DND-41 (cell line): ENCODE measurements around the gene SPRR2B.
"Not testable (repeated sequence)": the region's sequence is repeated elsewhere in the genome, so short reads cannot be mapped to it uniquely, and the experiment has no call there.

Experiments used
- ATAC-seq: fragments of 200-7000 bp; cut with Tn5 transposase; 3 replicates; pipeline ENCODE4 v1.9.1; 2021; ENCODE audit warnings: low read depth; ENCODE audit not compliant: insufficient read depth
- DNase-seq: peaks from one replicate; pipeline ENCODE4 v3.0.0-alpha.2; 2020
- H2AFZ ChIP-seq: 2 replicates; pipeline ENCODE4 v1.6.0; 2012; ENCODE audit warnings: low read depth, low read length
- H3K27ac ChIP-seq: 2 replicates; pipeline ENCODE4 v1.5.1; 2012; ENCODE audit warnings: low read length, inconsistent platforms
- H3K27me3 ChIP-seq: fragments of 200-600 bp; sonication (generic); 2 replicates; pipeline ENCODE4 v1.6.0; 2012; ENCODE audit warnings: low read length, mild to moderate bottlenecking, inconsistent platforms; ENCODE audit not compliant: insufficient read depth, poor library complexity
- H3K36me3 ChIP-seq: 2 replicates; pipeline ENCODE4 v1.5.1; 2012; ENCODE audit warnings: low read length, inconsistent platforms; ENCODE audit not compliant: insufficient read depth
- H3K4me1 ChIP-seq: 2 replicates; pipeline ENCODE4 v1.5.1; 2012; ENCODE audit warnings: mild to moderate bottlenecking, low read length; ENCODE audit not compliant: insufficient read depth
- H3K4me2 ChIP-seq: 2 replicates; pipeline ENCODE4 v1.6.0; 2012; ENCODE audit warnings: mild to moderate bottlenecking, moderate library complexity, low read length, inconsistent platforms; ENCODE audit not compliant: insufficient read depth
- H3K4me3 ChIP-seq, 2 experiments: fragments of 200-600 bp in 1 of 2; shearing (Covaris generic) in 1 of 2; 2 replicates each; pipeline ENCODE4 v1.5.1; 2012 to 2016; ENCODE audit warnings: inconsistent platforms in 2 of 2, low read length in 2 of 2, mild to moderate bottlenecking in 2 of 2, low read depth in 1 of 2, moderate library complexity in 1 of 2
- H3K79me2 ChIP-seq: 2 replicates; pipeline ENCODE4 v1.6.0; 2012; ENCODE audit warnings: low read length, inconsistent platforms; ENCODE audit not compliant: insufficient read depth
- H3K9ac ChIP-seq: 2 replicates; pipeline ENCODE4 v1.6.0; 2012; ENCODE audit warnings: low read depth, mild to moderate bottlenecking, inconsistent platforms, low read length, moderate library complexity
- H3K9me3 ChIP-seq: 2 replicates; pipeline ENCODE4 v1.5.1; 2012; ENCODE audit warnings: low read length, moderate library complexity, mild to moderate bottlenecking, inconsistent platforms; ENCODE audit not compliant: insufficient read depth, severe bottlenecking
- H4K20me1 ChIP-seq: 2 replicates; pipeline ENCODE4 v1.6.0; 2012; ENCODE audit warnings: low read length; ENCODE audit not compliant: insufficient read depth
- EZH2 ChIP-seq: IDR thresholded peaks from 3 replicates; pipeline ENCODE4 v1.6.1; 2012; ENCODE audit warnings: borderline replicate concordance, low read depth, mild to moderate bottlenecking, moderate library complexity, low read length, inconsistent platforms; ENCODE audit not compliant: severe bottlenecking
- TF ChIP-seq, protein P1 (sequence below): IDR thresholded peaks from 2 replicates; pipeline ENCODE4 v1.5.1; 2012; ENCODE audit warnings: borderline replicate concordance, low read length, moderate library complexity, mild to moderate bottlenecking; ENCODE audit not compliant: poor library complexity, severe bottlenecking; ENCODE audit errors: extremely low read depth

Gene SPRR2B

GRCh38 chr1:153113416-153113815 is 42.0 kb upstream of the SPRR2B start, which contains the start of gene SPRR2F:
Gene SPRR2F (minus strand): TSS chr1:153113516. CDS start chr1:153112733, 783 bp downstream.
- Histone ChIP-seq H4K20me1 (no peaks in the 10 kb centered on the region), H3K9me3 (no peaks in the 10 kb centered on the region), H3K27ac (no peak within 1 kb of the TSS), H3K4me2 (no peak within 1 kb of the TSS), H3K4me1 (no peaks in the 10 kb centered on the region), H3K79me2 (no peaks in the 10 kb centered on the region), H3K27me3 (peaks cover 8% of the 10 kb centered on the region), H2AFZ (no peak within 1 kb of the TSS), H3K36me3 (no peaks in the 10 kb centered on the region), H3K9ac (no peak within 1 kb of the TSS), H3K4me3 (no peak within 1 kb of the TSS)
- ATAC-seq (no peak), DNase-seq (no peak)
- TF ChIP-seq, protein P1, sequence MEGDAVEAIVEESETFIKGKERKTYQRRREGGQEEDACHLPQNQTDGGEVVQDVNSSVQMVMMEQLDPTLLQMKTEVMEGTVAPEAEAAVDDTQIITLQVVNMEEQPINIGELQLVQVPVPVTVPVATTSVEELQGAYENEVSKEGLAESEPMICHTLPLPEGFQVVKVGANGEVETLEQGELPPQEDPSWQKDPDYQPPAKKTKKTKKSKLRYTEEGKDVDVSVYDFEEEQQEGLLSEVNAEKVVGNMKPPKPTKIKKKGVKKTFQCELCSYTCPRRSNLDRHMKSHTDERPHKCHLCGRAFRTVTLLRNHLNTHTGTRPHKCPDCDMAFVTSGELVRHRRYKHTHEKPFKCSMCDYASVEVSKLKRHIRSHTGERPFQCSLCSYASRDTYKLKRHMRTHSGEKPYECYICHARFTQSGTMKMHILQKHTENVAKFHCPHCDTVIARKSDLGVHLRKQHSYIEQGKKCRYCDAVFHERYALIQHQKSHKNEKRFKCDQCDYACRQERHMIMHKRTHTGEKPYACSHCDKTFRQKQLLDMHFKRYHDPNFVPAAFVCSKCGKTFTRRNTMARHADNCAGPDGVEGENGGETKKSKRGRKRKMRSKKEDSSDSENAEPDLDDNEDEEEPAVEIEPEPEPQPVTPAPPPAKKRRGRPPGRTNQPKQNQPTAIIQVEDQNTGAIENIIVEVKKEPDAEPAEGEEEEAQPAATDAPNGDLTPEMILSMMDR = no peak
- TF ChIP-seq EZH2 = no peak

DNA sequence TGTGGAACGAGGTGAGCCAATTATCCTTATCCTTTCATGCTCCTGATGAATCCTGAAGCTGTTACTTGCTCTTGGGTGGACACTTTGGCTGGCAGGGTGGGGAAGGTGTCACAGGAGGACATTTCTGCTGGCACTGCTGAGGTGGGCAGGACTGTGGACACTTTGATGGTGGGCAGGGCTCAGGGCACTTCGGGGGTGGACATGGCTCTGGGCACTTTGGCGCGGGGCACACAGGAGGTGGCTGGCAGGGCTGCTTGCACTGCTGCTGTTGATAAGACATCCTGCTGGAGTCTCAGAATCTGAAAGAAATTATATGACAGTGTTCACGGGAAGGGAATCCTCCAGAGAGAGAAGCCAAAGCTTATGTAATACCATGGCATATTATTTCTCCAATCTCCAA is 41.0 kb upstream of the SPRR2B start:
- H3K27me3 ChIP-seq, H2AFZ ChIP-seq, H3K9ac ChIP-seq, H4K20me1 ChIP-seq, H3K4me3 ChIP-seq, H3K36me3 ChIP-seq, H3K4me1 ChIP-seq, H3K27ac ChIP-seq, ATAC-seq, H3K79me2 ChIP-seq, H3K9me3 ChIP-seq, DNase-seq, H3K4me2 ChIP-seq: not testable (repeated sequence)

DNA sequence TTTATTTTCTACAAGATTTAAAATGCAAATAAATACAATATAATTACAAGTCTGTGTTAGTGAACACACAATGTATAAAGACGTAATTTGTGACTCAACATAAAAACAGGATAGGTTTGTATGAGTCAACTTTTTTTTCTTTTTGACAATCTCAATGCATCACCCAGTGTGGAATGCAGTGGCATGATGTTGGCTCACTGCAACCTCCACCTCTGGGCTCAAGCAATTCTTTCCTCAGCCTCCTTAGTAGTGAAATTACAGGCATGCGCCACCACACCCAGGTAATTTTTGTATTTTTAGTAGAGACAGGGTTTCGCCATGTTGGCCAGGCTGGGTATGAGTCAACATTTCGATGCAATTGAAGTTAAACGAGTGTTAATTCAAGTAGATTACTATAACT is 28.8 kb upstream of the SPRR2B start:
- no peak overlapping the region for H3K27ac ChIP-seq
- no peak for DNase-seq

DNA sequence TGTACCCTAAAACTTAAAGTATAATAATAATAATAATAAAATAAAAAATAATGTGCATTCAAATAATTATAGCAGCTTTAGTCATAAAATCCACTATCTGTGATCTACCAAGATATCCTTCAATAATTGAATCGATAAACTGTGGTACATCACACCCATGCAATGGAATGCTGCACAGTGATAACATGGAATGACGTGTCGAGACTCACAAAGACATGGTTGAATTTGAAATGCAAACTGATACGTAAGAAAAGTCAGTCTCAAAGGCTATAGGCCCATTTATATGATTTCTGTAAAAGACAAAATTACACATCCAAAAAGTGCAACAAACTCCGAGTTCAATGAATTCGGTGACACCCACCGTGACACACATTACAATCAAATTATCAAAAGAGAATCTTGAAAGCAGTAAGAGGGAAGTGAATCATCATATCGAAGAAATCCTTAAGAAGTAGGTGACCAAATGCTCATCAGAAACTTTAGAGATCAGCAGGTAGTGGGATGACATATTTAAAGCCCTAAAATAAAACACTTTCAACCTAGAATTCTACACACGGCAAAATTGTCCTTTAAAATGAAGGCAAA is 28.1 kb upstream of the SPRR2B start:
- Histone ChIP-seq H3K27me3 (no peaks in the 10 kb centered on the region), H4K20me1 (no peaks in the 10 kb centered on the region), H3K9ac (no peak overlapping the region), H3K79me2 (no peaks in the 10 kb centered on the region), H3K36me3 (no peaks in the 10 kb centered on the region), H2AFZ (no peak overlapping the region), H3K4me2 (no peak overlapping the region), H3K9me3 (no peaks in the 10 kb centered on the region), H3K27ac (no peak overlapping the region), H3K4me3 (no peak overlapping the region), H3K4me1 (no peaks in the 10 kb centered on the region)
- no peak for TF ChIP-seq EZH2
- TF ChIP-seq, protein P1 = no peak
- no peak for ATAC-seq
- DNase-seq = no peak

More for the DNA sequence above, 28.8 kb upstream of the SPRR2B start:
- Histone ChIP-seq H3K27me3 (no peaks in the 10 kb centered on the region), H3K4me3 (no peak overlapping the region), H3K9ac (no peak overlapping the region), H3K36me3 (no peaks in the 10 kb centered on the region), H3K9me3 (no peaks in the 10 kb centered on the region), H4K20me1 (no peaks in the 10 kb centered on the region), H3K79me2 (no peaks in the 10 kb centered on the region), H3K4me2 (no peak overlapping the region), H3K4me1 (no peaks in the 10 kb centered on the region), H2AFZ (no peak overlapping the region)
- TF ChIP-seq, protein P1 = no peak
- TF ChIP-seq EZH2 = no peak
- no peak for ATAC-seq
